Vagina (tissue), 2 donors: ENCODE data around the gene ZNF831. TPM values are rescaled to one million over a fixed set of nuclear protein-coding genes. Genes with fewer than 3 reads are reported as not detected.

ENCODE experiments used
- DNase-seq, 2 donors: peaks; one replicate each; pipeline ENCODE4 v3.0.0-alpha.2; 2017; ENCODE audit errors: extremely low spot score in 2 of 2
- H3K27ac ChIP-seq: fragments of 200-600 bp; sonication (generic); one replicate; pipeline ENCODE4 v1.5.1; 2019
- H3K27me3 ChIP-seq: fragments of 200-600 bp; sonication (generic); one replicate; pipeline ENCODE4 v1.5.1; 2019
- H3K36me3 ChIP-seq, 2 donors: fragments of 200-600 bp; sonication (generic); one replicate each; pipeline ENCODE4 v1.5.1; 2017 to 2019
- H3K4me1 ChIP-seq: fragments of 200-600 bp; sonication (generic); one replicate; pipeline ENCODE4 v1.5.1; 2019
- H3K4me3 ChIP-seq, 2 donors: fragments of 200-600 bp; sonication (generic); 1 replicate in 1 of 2; 2 replicates in 1 of 2; pipeline ENCODE4 v1.5.1; 2016 to 2019
- H3K9me3 ChIP-seq: fragments of 200-600 bp; sonication (generic); one replicate; pipeline ENCODE4 v1.5.1; 2019
- CTCF ChIP-seq, 3 experiments: fragments of 450-650 bp in 2 of 3; fragments of 200-600 bp in 1 of 3; sonication (generic) in 1 of 3; IDR thresholded peaks; one replicate each; pipeline ENCODE4 v1.5.1; 2017 to 2019; ENCODE audit warnings: antibody characterized with exemption in 3 of 3, mild to moderate bottlenecking in 2 of 3, moderate library complexity in 2 of 3
- POLR2A ChIP-seq, 2 donors: fragments of 450-650 bp; IDR thresholded peaks; one replicate each; pipeline ENCODE4 v1.6.1; 2017; ENCODE audit warnings: antibody characterized with exemption in 2 of 2, mild to moderate bottlenecking in 2 of 2, moderate library complexity in 2 of 2
- POLR2AphosphoS5 ChIP-seq, 2 donors: sonication (generic); formaldehyde crosslinking; IDR thresholded peaks; one replicate each; pipeline ENCODE4 v1.9.0; 2017; ENCODE audit warnings: antibody characterized with exemption in 2 of 2, mild to moderate bottlenecking in 2 of 2, low read depth in 1 of 2; ENCODE audit not compliant: insufficient read depth in 1 of 2
- intact Hi-C: fragments of 100-400 bp; cut with DNase I; formaldehyde crosslinking; loops from one replicate; pipeline ENCODE4 v1.15.1; 2023
- total RNA-seq: library from RNA; depleted of rRNA; stranded (reverse); fragments of >200 nt; gene quantifications from one replicate; pipeline ENCODE4 v1.2.3, GENCODE V29; 2016

The ZNF831 gene
- total RNA-seq, 1 donor from 2014 or later: 2.2 TPM

GRCh38 chr20:59250293-59250692 is 86.7 kb downstream of the ZNF831 start:
- TF ChIP-seq POLR2A (IDR thresholded peaks at IDR 0.05) (no peak), POLR2AphosphoS5 (IDR thresholded peaks at IDR 0.05; ENCODE audit: insufficient read depth in 1 of 2, low read depth in 1 of 2) (no peak)
- H3K27ac ChIP-seq: no peak overlapping the region
- no peaks in the 10 kb centered on the region for H3K9me3 ChIP-seq
- no peaks in the 10 kb centered on the region for H3K36me3 ChIP-seq
- H3K4me1 ChIP-seq: no peaks in the 10 kb centered on the region
- DNase-seq: no peak
- no peaks in the 10 kb centered on the region for H3K27me3 ChIP-seq
- H3K4me3 ChIP-seq: no peak overlapping the region
- intact Hi-C loops: no loop called here

DNA sequence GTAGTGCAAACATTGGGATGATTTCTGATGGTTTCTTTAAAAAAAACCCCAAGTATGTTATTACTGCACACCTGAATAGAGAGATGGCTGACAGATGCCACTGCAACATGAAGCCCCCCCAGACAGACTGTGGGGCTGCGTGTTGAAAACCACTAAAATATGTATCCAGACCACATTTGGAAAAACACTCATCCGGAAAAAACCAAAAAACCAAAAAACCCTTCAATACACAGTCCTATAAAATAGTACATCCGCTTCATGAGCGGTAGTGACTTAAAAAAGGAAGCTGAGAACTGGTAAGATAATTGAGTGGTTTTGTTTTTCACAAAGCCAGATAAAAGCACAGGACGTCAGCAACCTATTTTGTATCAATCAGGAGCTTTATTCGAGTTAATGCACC is 89.7 kb downstream of the ZNF831 start:
- no peak overlapping the region for H3K4me3 ChIP-seq
- TF ChIP-seq CTCF (IDR thresholded peaks at IDR 0.05) (no peak), POLR2A (IDR thresholded peaks at IDR 0.05) (no peak), POLR2AphosphoS5 (IDR thresholded peaks at IDR 0.05; ENCODE audit: insufficient read depth in 1 of 2, low read depth in 1 of 2) (no peak)
- intact Hi-C loops: no loop called here

GRCh38 chr20:59253779-59254319 is 90.2 kb downstream of the ZNF831 start:
- TF ChIP-seq POLR2AphosphoS5 (IDR thresholded peaks at IDR 0.05; ENCODE audit: insufficient read depth in 1 of 2, low read depth in 1 of 2): no peak
- no peak for TF ChIP-seq POLR2A (IDR thresholded peaks at IDR 0.05)
- TF ChIP-seq CTCF (IDR thresholded peaks at IDR 0.05): no peak
- intact Hi-C loops: no loop called here

More for the DNA sequence above, 89.7 kb downstream of the ZNF831 start:
- Histone ChIP-seq H3K27ac (no peak overlapping the region), H3K36me3 (no peaks in the 10 kb centered on the region), H3K27me3 (no peaks in the 10 kb centered on the region), H3K4me1 (no peaks in the 10 kb centered on the region), H3K9me3 (no peaks in the 10 kb centered on the region)
- DNase-seq: no peak

GRCh38 chr20:59255256-59255655 is 91.6 kb downstream of the ZNF831 start:
- intact Hi-C loops: no loop called here
- TF ChIP-seq POLR2A (IDR thresholded peaks at IDR 0.05): no peak
- TF ChIP-seq CTCF (IDR thresholded peaks at IDR 0.05): no peak
- TF ChIP-seq POLR2AphosphoS5 (IDR thresholded peaks at IDR 0.05; ENCODE audit: insufficient read depth in 1 of 2, low read depth in 1 of 2): no peak
- no peak for DNase-seq
- H3K27me3 ChIP-seq: no peaks in the 10 kb centered on the region
- H3K36me3 ChIP-seq: no peaks in the 10 kb centered on the region
- no peaks in the 10 kb centered on the region for H3K9me3 ChIP-seq
- no peak overlapping the region for H3K27ac ChIP-seq
- H3K4me1 ChIP-seq: no peaks in the 10 kb centered on the region
- H3K4me3 ChIP-seq: no peak overlapping the region

More at GRCh38 chr20:59253779-59254319, 90.2 kb downstream of the ZNF831 start:
- no peak overlapping the region for H3K27ac ChIP-seq
- no peak for DNase-seq
- H3K36me3 ChIP-seq: no peaks in the 10 kb centered on the region
- no peaks in the 10 kb centered on the region for H3K4me1 ChIP-seq
- H3K4me3 ChIP-seq: no peak overlapping the region
- H3K27me3 ChIP-seq: no peaks in the 10 kb centered on the region
- H3K9me3 ChIP-seq: no peaks in the 10 kb centered on the region

GRCh38 chr20:59258221-59258621 is 94.6 kb downstream of the ZNF831 start:
- Histone ChIP-seq H3K4me3 (no peak overlapping the region), H3K4me1 (no peaks in the 10 kb centered on the region), H3K36me3 (no peaks in the 10 kb centered on the region), H3K27ac (no peak overlapping the region), H3K27me3 (no peaks in the 10 kb centered on the region), H3K9me3 (no peaks in the 10 kb centered on the region)
- no peak for DNase-seq
- intact Hi-C loops: no loop called here
- TF ChIP-seq POLR2A (IDR thresholded peaks at IDR 0.05): no peak

DNA sequence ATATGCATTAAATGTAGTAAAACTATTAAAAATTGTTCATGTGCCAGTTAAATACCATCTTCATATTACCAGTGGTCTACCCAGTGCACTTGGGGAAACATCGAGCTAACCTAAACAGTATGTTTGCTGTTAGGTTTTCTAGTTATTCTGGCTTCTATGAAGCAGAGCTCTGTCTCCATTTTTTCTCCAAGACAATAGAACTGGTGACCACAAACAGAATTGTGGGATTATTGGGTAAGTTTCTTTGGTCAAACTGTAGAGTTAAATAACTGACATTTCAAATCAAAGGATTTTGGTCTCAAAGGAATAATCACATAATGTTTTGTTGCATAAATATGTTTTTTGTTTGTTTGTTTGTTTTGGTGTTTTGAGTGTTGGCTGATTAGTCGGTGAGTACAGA is 96.3 kb downstream of the ZNF831 start:
- no peak for DNase-seq
- Histone ChIP-seq H3K27me3 (no peaks in the 10 kb centered on the region), H3K4me3 (no peak overlapping the region), H3K4me1 (no peaks in the 10 kb centered on the region), H3K27ac (no peak overlapping the region), H3K36me3 (no peaks in the 10 kb centered on the region), H3K9me3 (no peaks in the 10 kb centered on the region)
- intact Hi-C loops: no loop called here
- TF ChIP-seq POLR2A (IDR thresholded peaks at IDR 0.05) (no peak), CTCF (IDR thresholded peaks at IDR 0.05) (no peak), POLR2AphosphoS5 (IDR thresholded peaks at IDR 0.05; ENCODE audit: insufficient read depth in 1 of 2, low read depth in 1 of 2) (no peak)
